Neural crest cell (in vitro differentiated cells): ENCODE data around the gene SDE2. TPM values are rescaled to one million over a fixed set of nuclear protein-coding genes. Genes with fewer than 3 reads are reported as not detected.
"Not testable (repeated sequence)": the region's sequence is repeated elsewhere in the genome, so short reads cannot be mapped to it uniquely, and the experiment has no call there.

Source experiments
- DNase-seq: peaks from one replicate; pipeline ENCODE4 v3.0.0; 2021; ENCODE audit warnings: low read depth, mixed read lengths, low spot score
- H3K27ac Mint-ChIP-seq: one replicate; pipeline ENCODE4 v1.8.0; 2021; ENCODE audit warnings: mild to moderate bottlenecking, mixed read lengths; ENCODE audit not compliant: unreplicated experiment
- H3K27me3 Mint-ChIP-seq: 2 replicates; pipeline ENCODE4 v1.8.0; 2021; ENCODE audit warnings: low read depth, mild to moderate bottlenecking, mixed read lengths
- H3K36me3 Mint-ChIP-seq: 2 replicates; pipeline ENCODE4 v1.8.0; 2021; ENCODE audit warnings: low read depth, mild to moderate bottlenecking, mixed read lengths
- H3K4me1 Mint-ChIP-seq: 2 replicates; pipeline ENCODE4 v1.8.0; 2021; ENCODE audit warnings: mixed read lengths
- H3K4me3 Mint-ChIP-seq: one replicate; pipeline ENCODE4 v1.8.0; 2021; ENCODE audit warnings: mild to moderate bottlenecking, mixed read lengths
- H3K9me3 Mint-ChIP-seq: 2 replicates; pipeline ENCODE4 v1.8.0; 2021; ENCODE audit warnings: mixed read lengths
- total RNA-seq: library from RNA; stranded (reverse); gene quantifications from 2 replicates; pipeline ENCODE4 v1.2.1, GENCODE V29; 2021
- TF ChIP-seq, protein P1 (sequence below): fragments of 200-600 bp; sonication (generic); conservative IDR thresholded peaks from 2 replicates; pipeline ENCODE4 v1.5.0; 2021; ENCODE audit warnings: antibody characterized with exemption, mild to moderate bottlenecking

SDE2 gene
- total RNA-seq, 1 donor from 2014 or later, result 18.1 TPM

DNA sequence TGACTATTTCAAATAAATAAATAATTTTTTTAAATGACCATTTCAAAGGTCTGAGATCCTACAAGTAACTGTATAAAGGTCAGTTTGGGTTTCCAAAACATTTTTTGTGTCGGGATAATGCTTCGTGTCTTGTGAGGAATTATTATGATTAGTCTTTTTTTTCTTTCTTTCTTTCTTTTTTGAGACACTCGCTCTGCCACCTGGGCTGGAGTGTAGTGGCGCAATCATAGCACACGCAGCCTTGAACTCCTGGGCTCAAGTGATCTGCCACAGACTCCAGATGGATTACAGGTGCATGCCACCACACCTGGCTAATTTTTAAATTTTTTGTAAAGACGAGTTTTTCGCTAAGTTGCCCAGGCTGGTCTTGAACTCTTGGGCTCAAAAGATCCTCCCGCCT is 1.9 kb upstream of the SDE2 start:
- Mint-ChIP-seq H3K27ac (no peak overlapping the region), H3K36me3 (no peaks in the 10 kb centered on the region), H3K4me3 (peak overlapping the region; percentile 20), H3K9me3 (peaks cover 2% of the 10 kb centered on the region), H3K4me1 (peaks cover 46% of the 10 kb centered on the region), H3K27me3 (no peaks in the 10 kb centered on the region)
- TF ChIP-seq, protein P1, sequence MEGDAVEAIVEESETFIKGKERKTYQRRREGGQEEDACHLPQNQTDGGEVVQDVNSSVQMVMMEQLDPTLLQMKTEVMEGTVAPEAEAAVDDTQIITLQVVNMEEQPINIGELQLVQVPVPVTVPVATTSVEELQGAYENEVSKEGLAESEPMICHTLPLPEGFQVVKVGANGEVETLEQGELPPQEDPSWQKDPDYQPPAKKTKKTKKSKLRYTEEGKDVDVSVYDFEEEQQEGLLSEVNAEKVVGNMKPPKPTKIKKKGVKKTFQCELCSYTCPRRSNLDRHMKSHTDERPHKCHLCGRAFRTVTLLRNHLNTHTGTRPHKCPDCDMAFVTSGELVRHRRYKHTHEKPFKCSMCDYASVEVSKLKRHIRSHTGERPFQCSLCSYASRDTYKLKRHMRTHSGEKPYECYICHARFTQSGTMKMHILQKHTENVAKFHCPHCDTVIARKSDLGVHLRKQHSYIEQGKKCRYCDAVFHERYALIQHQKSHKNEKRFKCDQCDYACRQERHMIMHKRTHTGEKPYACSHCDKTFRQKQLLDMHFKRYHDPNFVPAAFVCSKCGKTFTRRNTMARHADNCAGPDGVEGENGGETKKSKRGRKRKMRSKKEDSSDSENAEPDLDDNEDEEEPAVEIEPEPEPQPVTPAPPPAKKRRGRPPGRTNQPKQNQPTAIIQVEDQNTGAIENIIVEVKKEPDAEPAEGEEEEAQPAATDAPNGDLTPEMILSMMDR, result no peak
- no peak for DNase-seq

DNA sequence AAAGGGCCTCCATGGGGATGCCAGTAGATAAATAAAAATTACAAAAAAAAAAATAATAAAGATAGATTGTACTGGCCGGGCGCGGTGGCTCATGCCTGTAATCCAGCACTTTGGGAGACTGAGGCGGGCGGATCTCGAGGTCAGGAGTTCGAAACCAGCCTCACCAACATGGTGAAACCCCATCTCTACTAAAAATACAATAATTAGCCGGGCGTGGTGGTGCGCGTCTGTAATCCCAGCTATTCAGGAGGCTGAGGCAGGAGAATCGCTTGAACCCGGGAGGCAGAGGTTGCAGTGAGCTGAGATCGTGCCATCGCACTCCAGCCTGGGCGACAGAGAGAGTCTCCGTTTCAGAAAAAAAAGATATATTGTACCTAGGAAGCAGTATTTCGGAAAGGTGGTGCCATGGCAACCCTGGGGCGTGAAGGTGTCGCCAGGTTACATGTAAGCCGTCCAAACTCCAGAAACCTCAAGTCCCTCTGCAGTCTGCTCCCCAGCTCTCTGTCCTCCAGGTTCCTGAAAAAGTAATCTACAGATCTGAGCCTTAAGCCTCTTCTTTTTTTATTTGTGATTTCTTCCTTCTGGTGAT is 1.4 kb upstream of the SDE2 start:
- H3K27ac Mint-ChIP-seq, result not testable (repeated sequence)
- Mint-ChIP-seq H3K4me3 (peak overlapping the region; percentile 32), H3K4me1 (peaks cover 49% of the 10 kb centered on the region)

DNA sequence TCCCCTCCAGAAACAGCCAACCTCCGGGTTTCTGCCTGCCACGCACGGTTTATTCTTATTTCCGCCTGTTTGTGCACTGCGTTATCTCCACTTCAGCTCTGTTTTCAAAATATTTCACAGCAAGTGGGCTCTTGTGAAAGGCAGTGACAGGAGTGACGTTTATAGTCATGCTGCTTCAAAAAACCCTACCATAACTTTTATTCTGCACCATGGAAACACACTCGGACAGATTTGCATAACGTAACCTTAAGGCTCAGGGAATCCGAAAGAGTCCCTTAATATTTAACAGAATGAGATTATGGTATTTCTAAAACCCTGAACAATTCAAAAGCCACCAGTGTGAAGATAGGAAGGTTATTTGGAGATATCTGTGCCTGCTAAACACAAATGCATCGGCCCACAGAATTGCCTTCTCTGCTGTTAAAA is 782 bp upstream of the SDE2 start:
- TF ChIP-seq, protein P1, result no peak
- peak overlapping the region; percentile 99 for H3K4me3 Mint-ChIP-seq
- H3K9me3 Mint-ChIP-seq, result peaks cover 2% of the 10 kb centered on the region
- no peaks in the 10 kb centered on the region for H3K27me3 Mint-ChIP-seq
- no peak for DNase-seq
- no peak overlapping the region for H3K27ac Mint-ChIP-seq
- no peaks in the 10 kb centered on the region for H3K36me3 Mint-ChIP-seq
- H3K4me1 Mint-ChIP-seq, result peaks cover 49% of the 10 kb centered on the region

More for the DNA sequence above, 1.4 kb upstream of the SDE2 start:
- not testable (repeated sequence) for H3K36me3 Mint-ChIP-seq, DNase-seq, H3K9me3 Mint-ChIP-seq, H3K27me3 Mint-ChIP-seq

DNA sequence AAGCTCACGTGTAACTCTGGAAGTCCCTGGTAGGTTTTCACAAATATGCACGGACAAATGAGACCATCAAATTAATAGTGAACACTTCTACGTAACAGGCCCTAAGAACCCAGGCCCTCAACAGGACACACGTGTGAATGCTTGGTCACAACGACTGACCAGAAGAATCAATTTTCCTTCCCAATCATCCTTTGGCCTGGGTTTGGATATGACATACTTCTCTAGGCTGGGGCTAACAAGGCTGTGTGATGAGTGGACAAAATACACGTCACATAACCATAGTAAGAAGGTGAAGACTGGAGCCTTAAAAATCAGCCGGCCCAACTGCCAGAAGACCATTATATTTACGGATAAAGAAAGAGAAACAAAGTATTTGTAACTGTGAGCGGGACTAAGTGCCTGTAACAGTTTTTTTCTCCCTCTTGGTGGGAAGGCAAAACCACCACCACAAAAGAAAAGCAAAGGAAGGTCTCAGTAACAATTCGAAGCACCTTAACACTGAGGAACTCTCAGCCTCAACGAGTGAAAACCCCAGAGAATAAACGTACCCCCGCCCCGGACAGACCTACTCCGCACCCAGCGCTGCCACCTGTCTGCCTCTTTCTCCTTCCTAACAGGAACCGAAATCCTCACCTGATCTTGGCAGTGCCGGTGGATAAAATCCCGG is 450 bp downstream of the SDE2 start:
- H3K4me3 Mint-ChIP-seq, result peak overlapping the region; percentile 99

DNA sequence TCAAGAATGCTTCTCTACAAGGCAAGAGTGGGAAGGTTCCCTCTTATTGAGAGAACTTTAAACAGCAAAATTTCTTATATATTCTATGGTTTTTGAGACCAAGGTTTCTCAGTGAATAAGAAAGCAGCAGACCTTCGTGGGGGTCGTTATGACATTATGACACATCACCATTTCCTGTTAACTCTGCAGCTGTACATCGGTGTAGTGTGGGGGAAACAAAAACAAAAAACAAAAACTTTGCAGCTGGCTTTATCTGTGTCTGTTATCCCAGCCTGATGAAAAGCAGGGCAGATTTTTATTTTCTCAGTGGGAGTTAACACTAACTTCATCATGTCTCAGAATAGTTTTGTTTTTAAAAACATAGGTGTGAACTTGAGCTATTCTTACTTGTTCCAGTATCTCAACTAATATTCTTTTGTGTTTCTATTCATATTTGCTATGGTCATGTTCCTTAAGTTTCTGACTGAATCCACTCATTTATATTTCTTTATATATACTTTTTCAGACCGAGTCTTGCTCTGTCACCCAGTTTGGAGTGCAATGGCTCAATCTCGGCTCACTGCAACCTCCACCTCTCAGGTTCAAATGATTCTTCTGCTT is 2.1 kb downstream of the SDE2 start:
- TF ChIP-seq, protein P1, result no peak
- no peaks in the 10 kb centered on the region for H3K36me3 Mint-ChIP-seq
- no peaks in the 10 kb centered on the region for H3K9me3 Mint-ChIP-seq
- H3K27me3 Mint-ChIP-seq, result no peaks in the 10 kb centered on the region
- H3K4me3 Mint-ChIP-seq, result peak overlapping the region; percentile 72
- DNase-seq, result no peak
- H3K4me1 Mint-ChIP-seq, result peaks cover 34% of the 10 kb centered on the region
- no peak overlapping the region for H3K27ac Mint-ChIP-seq

More for the DNA sequence above, 450 bp downstream of the SDE2 start:
- H3K36me3 Mint-ChIP-seq, result no peaks in the 10 kb centered on the region
- no peaks in the 10 kb centered on the region for H3K27me3 Mint-ChIP-seq
- H3K27ac Mint-ChIP-seq, result peak overlapping the region; percentile 100
- H3K9me3 Mint-ChIP-seq, result peaks cover 2% of the 10 kb centered on the region
- no peak for DNase-seq
- TF ChIP-seq, protein P1, result no peak
- H3K4me1 Mint-ChIP-seq, result peaks cover 48% of the 10 kb centered on the region
